Raji (cell line): ENCODE measurements around the gene TFB1M.

Experiments
- POLR2A ChIP-seq: IDR thresholded peaks from 2 replicates; pipeline ENCODE4 v1.6.1; 2011; ENCODE audit warnings: low read depth, low read length, control low read depth; ENCODE audit not compliant: insufficient read depth

Gene TFB1M

DNA sequence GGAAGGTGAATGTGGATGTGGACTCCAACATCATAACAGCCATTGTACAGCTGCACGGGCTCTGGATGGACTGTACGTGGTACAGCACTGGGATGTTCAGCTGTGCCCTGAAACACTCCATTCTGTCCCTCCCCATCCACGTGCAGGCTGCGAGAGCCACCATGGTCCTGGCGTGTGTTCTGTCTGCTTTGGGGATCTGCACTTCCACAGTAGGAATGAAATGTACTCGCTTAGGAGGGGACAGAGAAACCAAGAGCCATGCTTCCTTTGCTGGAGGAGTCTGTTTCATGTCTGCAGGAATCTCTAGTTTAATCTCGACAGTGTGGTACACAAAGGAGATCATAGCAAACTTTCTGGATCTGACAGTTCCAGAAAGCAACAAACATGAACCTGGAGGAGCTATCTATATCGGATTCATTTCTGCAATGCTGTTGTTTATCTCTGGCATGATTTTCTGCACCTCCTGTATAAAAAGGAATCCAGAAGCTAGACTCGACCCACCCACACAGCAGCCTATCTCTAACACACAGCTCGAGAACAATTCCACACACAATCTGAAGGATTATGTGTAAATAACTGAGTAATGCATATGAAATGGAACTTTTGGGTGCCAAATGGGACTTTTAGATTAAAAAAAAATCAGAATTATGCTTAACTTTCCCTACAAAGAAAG is 38.3 kb downstream of the TFB1M start:
- TF ChIP-seq POLR2A = no peak

GRCh38 chr6:155274533-155274932 is 39.8 kb downstream of the TFB1M start:
- no peak for TF ChIP-seq POLR2A

DNA sequence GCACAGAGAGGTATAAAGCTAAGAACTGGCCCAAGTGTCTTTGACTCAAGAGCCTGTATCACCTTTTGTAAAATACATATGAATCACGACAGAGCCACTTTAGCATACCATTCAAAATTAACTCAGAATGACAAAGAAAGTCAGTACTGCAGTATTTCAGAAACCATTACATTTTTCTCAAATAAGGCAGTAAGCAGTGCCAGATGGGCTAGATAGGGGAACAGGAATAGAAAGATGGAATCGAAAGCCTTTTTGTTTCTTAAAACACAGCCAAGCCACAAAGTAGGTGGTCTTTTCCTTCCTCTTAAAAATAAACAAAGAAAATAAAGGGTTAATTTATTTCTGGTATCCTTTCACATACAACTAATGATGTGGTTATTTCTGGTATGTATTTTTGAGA is 40.2 kb downstream of the TFB1M start:
- no peak for TF ChIP-seq POLR2A

DNA sequence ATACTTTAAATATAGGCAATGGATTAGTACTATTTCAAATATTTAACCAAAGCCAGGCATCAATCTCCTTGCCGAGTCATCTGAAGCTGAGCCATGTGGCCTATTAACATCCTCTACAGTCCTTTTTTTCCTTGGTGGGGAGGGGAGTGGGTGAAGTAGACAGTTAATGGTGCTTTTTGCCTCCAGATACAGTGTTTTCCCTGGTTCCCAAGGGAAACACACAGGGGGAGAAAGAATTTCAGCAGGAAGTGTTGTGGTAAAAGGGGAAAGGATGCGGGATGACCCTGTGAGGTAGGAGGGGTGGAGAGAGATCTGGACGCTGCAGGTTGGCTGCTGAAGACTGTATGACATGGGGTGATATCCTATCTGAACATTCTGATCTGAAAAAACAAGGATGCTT is 40.9 kb downstream of the TFB1M start:
- no peak for TF ChIP-seq POLR2A

GRCh38 chr6:155272353-155273232 is 41.7 kb downstream of the TFB1M start:
- TF ChIP-seq POLR2A = no peak

DNA sequence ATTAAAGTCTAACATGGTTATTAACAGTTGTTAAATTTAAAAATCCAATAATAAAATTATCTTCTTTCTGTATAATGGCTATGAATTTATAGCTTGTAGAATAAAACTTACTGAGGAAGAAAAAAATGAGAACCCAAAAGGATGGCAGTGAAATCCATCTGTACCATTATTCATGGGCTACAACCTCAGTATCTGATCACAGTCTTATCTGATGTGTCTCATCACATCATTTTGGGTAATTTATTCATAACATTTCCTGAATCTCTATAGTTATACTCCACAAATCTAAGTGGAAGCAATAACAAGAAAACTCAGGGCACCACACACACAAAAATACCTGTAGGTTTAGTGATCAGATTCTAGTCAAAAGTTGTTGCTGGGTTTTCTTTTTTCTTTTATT is 43.1 kb downstream of the TFB1M start:
- TF ChIP-seq POLR2A = no peak

GRCh38 chr6:155270561-155271091 is 43.7 kb downstream of the TFB1M start:
- TF ChIP-seq POLR2A = no peak

GRCh38 chr6:155269765-155270164 is 44.5 kb downstream of the TFB1M start:
- no peak for TF ChIP-seq POLR2A

DNA sequence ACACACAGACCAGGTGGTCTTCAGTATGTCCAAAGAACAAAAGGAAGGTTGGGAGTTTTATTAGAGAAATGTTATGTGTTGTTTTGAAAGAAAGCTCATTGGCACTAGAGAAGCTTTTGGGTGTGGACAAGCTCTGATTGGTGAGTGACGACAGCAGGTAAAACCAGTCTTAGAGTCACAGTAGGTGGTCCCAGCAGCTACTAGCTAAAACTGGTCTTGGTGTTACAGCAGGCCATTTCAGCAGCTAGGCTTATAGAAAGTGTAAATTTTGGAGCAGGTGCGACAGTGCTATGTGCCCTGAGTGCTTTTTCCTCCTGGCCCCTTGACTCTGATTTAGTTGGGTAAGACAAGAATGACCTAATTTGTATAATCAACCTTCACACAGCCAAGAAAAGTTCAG is 46.9 kb downstream of the TFB1M start:
- no peak for TF ChIP-seq POLR2A

- TF ChIP-seq POLR2A = no peak
Measured at GRCh38 chr6:155265843-155266535, 48.3 kb downstream of the TFB1M start.

- TF ChIP-seq POLR2A = no peak
Measured at GRCh38 chr6:155264693-155265320, 49.5 kb downstream of the TFB1M start.

DNA sequence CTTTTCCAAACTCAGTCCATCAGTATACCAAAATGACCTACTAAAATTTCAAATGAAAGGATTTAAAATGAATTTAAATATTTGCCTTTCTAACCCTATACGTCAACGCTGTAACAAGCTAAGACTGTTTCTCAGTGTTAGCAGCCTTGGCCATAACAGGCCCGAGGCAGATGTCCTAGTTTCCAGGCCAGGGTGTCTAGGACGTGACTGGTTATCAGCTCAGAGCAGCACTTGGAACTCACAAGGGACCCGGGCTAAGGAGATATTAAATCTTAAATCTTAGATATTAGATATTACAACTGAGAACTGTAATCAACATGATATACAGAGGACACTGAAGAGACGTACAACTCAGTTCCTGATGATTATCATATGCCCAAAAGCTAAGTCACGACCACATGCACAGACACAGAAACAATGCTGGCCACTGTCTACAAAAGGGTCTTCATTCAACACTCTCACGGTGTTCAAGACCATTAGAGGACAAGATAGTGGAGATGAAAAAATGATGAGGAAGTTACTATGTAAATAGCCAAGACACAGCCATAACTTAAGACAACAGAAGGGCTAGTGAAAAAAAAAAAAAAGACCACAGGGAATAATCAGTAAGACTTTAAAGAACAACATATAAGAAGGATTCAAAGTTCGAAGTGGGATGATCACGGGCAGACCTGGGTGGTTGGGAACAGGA is 50.8 kb downstream of the TFB1M start, which contains the start of gene CLDN20:
CLDN20 (plus strand) TSS at position 641 of the 691 bp plus-strand sequence. CDS start 11,707 bp downstream, outside the sequence.
- no peak for TF ChIP-seq POLR2A

DNA sequence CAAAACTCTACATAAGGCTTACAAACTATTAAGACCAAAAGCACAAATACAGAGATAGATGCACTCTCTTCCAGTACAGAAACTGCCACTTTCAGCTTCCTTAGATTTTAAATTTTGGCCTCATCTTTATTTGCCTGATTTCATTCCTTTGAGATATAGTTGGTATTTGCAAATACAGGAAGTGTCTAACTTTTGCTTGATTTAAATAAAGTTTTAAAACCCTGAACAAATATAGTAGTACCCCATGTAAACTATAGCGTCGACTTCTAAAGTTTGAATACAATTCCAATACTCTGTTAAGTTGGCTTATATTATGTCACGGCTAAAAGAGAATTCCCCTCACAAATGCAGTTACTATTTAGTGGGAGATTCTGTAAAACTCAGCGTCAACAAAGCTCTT is 51.6 kb downstream of the TFB1M start:
- no peak for TF ChIP-seq POLR2A
